Nephron (organoid): Measurements from ENCODE around the gene NUDT3.

Experiments
- H3K27ac Mint-ChIP-seq, 3 experiments: 2 replicates each; pipeline ENCODE4 v1.8.0; 2020; ENCODE audit warnings: mixed read lengths in 3 of 3, mild to moderate bottlenecking in 2 of 3, moderate library complexity in 1 of 3
- H3K27me3 Mint-ChIP-seq: 2 replicates; pipeline ENCODE4 v1.8.0; 2021; ENCODE audit warnings: low read depth, mild to moderate bottlenecking, moderate library complexity, mixed read lengths
- H3K36me3 Mint-ChIP-seq: 2 replicates; pipeline ENCODE4 v1.8.0; 2020; ENCODE audit warnings: low read depth, mixed read lengths
- H3K4me1 Mint-ChIP-seq: 2 replicates; pipeline ENCODE4 v1.8.0; 2020; ENCODE audit warnings: mixed read lengths
- H3K4me3 Mint-ChIP-seq, 3 experiments: 2 replicates each; pipeline ENCODE4 v1.8.0; 2020; ENCODE audit warnings: mild to moderate bottlenecking in 3 of 3, mixed read lengths in 3 of 3, moderate library complexity in 2 of 3
- H3K9me3 Mint-ChIP-seq: 2 replicates; pipeline ENCODE4 v1.8.0; 2020; ENCODE audit warnings: mixed read lengths
- TF ChIP-seq, protein P1 (sequence below), 3 experiments: fragments of 200-600 bp; sonication (generic); IDR thresholded peaks; one replicate each; pipeline ENCODE4 v1.5.0; 2021; ENCODE audit warnings: antibody characterized with exemption in 3 of 3; ENCODE audit not compliant: unreplicated experiment in 3 of 3

The NUDT3 gene

DNA sequence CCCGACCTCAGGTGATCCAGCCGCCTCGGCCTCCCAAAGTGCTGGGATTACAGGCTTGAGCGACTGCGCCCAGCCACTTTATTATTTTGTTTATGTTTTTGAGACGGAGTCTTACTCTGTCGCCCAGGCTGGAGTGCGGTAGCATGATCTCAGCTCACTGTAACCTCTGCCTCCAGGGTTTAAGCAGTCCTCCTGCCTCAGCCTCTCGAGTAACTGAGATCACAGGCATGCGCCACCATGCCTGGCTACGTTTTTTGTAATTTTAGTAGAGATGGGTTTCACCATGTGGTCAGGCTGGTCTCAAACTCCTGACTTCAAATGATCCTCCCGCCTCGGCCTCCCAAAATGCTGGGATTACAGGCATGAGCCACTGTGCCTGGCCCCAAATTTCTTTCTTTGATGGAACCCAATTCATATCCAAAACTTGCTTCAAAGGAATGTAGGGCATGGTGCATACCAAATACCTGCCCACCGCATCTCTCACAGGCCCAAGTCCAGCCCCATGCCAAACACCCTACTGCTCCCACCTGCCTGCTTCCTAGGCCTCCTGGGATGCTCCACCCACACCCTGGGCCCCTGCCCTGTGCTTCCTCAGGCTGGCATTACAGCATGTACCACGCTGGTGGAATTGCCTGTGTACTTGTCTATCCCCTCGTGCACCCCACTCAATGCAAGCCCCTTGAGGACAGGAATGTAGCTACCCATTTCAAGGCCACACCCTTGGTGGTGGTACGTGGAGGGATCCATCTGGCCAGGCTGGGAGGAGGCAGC is 160.7 kb downstream of the NUDT3 start:
- Mint-ChIP-seq H3K9me3 (no peaks in the 10 kb centered on the region), H3K4me3 (no peak overlapping the region), H3K27me3 (no peaks in the 10 kb centered on the region), H3K4me1 (no peaks in the 10 kb centered on the region), H3K36me3 (no peaks in the 10 kb centered on the region), H3K27ac (no peak overlapping the region)
- TF ChIP-seq, protein P1, sequence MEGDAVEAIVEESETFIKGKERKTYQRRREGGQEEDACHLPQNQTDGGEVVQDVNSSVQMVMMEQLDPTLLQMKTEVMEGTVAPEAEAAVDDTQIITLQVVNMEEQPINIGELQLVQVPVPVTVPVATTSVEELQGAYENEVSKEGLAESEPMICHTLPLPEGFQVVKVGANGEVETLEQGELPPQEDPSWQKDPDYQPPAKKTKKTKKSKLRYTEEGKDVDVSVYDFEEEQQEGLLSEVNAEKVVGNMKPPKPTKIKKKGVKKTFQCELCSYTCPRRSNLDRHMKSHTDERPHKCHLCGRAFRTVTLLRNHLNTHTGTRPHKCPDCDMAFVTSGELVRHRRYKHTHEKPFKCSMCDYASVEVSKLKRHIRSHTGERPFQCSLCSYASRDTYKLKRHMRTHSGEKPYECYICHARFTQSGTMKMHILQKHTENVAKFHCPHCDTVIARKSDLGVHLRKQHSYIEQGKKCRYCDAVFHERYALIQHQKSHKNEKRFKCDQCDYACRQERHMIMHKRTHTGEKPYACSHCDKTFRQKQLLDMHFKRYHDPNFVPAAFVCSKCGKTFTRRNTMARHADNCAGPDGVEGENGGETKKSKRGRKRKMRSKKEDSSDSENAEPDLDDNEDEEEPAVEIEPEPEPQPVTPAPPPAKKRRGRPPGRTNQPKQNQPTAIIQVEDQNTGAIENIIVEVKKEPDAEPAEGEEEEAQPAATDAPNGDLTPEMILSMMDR (IDR thresholded peaks at IDR 0.05; ENCODE audit: unreplicated experiment in 3 of 3): no peak

DNA sequence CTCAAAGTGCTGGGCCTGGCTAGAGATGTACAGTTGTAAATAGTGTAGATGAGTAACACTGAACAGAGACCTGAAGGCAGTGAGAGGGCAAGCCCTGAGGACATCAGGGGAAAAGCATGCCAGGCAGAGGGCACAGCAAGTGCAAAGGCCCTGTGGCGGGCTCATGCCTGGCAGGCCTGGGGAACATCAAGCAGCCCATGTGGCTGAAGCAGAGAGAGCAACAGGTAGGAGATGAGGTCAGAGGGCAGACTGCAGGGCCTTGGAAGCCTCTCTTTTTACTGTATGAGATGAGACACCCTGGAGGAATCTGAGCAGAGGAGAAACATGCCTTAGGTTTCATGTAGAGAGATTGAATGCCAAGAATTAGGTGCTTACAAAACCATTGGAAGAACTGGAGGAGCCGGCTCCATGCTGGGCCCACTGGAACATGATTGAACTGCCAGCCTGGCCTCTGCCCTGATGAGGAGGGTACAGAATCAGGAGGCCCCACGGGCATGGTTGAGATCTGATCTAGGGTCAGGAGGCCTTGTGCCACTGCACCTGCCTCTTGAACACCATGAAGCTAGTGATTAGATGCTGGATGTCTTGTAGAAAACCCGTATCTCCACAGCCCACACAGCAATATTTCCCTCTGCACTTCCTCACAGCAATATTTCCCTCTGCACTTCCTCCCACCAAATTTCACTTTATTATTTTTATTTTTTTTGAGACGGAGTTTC is 161.7 kb downstream of the NUDT3 start:
- TF ChIP-seq, protein P1 (IDR thresholded peaks at IDR 0.05; ENCODE audit: unreplicated experiment in 3 of 3): no peak
- H3K9me3 Mint-ChIP-seq: no peaks in the 10 kb centered on the region
- H3K4me3 Mint-ChIP-seq: no peak overlapping the region
- no peaks in the 10 kb centered on the region for H3K27me3 Mint-ChIP-seq
- no peaks in the 10 kb centered on the region for H3K4me1 Mint-ChIP-seq
- H3K36me3 Mint-ChIP-seq: no peaks in the 10 kb centered on the region
- no peak overlapping the region for H3K27ac Mint-ChIP-seq

DNA sequence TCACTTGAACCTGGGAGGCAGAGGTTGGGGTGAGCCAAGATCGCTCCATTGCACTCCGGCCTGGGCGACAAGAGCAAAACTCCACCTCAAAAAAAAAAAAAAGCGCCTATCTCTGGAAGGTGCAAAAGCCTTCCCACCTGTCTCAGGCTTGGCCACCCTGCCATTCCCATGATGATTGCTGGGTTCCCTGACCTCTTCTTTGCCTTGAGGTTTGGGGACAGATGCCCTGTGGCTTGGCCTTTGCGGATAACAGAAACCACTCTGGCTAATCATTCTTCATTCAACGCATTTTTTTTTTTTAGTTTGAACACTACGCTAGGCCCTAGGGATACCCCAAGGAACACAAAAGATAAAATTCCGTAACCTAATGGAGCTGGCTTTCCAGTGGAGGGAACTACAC is 162.6 kb downstream of the NUDT3 start:
- H3K27me3 Mint-ChIP-seq: no peaks in the 10 kb centered on the region
- no peak overlapping the region for H3K4me3 Mint-ChIP-seq
- TF ChIP-seq, protein P1 (IDR thresholded peaks at IDR 0.05; ENCODE audit: unreplicated experiment in 3 of 3): no peak

More for the DNA sequence above, 162.6 kb downstream of the NUDT3 start:
- H3K4me1 Mint-ChIP-seq: no peaks in the 10 kb centered on the region
- no peaks in the 10 kb centered on the region for H3K36me3 Mint-ChIP-seq
- H3K9me3 Mint-ChIP-seq: no peaks in the 10 kb centered on the region
- no peak overlapping the region for H3K27ac Mint-ChIP-seq
